ENCODE data around the gene YPEL1. TPM values are rescaled to one million over a fixed set of nuclear protein-coding genes. Genes with fewer than 3 reads are reported as not detected.

The YPEL1 gene
- total and polyA plus RNA-seq, 2 of the 13 experiments (the other 11 are each of a cell fraction or from before 2014, with no cell fraction given) = 0.33 to 2.5 TPM

DNA sequence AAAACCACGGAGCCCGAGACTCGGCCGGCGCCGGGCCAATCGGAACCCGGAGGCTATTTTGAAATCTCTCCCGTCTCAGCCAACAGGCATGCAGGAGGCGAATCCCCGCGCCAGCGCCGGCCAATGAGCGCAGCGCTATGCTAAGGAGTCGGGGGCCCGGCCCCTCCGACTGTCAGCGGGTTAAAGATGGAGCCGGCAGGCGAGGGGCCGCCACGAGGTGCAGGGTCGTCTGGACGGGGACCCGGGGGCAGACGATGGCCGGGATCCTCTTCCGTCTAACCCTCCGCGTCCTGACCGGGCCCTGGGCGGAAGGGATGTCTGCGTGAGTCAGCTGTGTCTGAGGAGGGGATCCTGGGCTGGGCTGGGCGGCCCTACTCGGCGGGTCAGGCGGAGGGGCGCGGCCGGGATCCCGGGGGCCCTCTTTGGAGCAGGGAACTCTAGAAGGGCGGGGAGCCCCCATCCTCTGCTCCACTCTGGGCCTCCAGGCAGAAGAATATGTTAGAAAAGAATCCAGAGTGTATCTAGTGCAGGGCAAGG is 83.5 kb downstream of the YPEL1 start (continued):
- TF ChIP-seq GABPB1 (CRISPR knock-in tag; IDR thresholded peaks at IDR 0.05) (peak; percentile 62; the same call in 1 of the 2 replicates), RARA (CRISPR knock-in tag; IDR thresholded peaks at IDR 0.05) (no peak), JDP2 (CRISPR knock-in tag; IDR thresholded peaks at IDR 0.05; ENCODE audit: borderline replicate concordance) (no peak), ZKSCAN1 (IDR thresholded peaks at IDR 0.05; ENCODE audit: low read length) (no peak), PTBP1 (IDR thresholded peaks at IDR 0.05; ENCODE audit: low read depth, low read length, poor library complexity, severe bottlenecking) (no peak), PHF8 (CRISPR knock-in tag; IDR thresholded peaks at IDR 0.05) (peak; percentile 74), THAP11 (CRISPR knock-in tag; IDR thresholded peaks at IDR 0.05) (0 out of 2 replicates have a peak, but pooled peaks have one; percentile 42), BHLHE40 (IDR thresholded peaks at IDR 0.05; ENCODE audit: low read length) (no peak), THYN1 (CRISPR knock-in tag; IDR thresholded peaks at IDR 0.05; ENCODE audit: borderline replicate concordance, low read depth) (no peak), YY1 (IDR thresholded peaks at IDR 0.05; ENCODE audit: insufficient read depth, insufficient replicate concordance, low read depth, low read length) (peak; percentile 87), KMT2A (CRISPR knock-in tag; IDR thresholded peaks at IDR 0.05) (peak; percentile 62; the same call in 1 of the 2 replicates), YEATS2 (CRISPR knock-in tag; IDR thresholded peaks at IDR 0.05; ENCODE audit: borderline replicate concordance) (no peak), MYNN (CRISPR knock-in tag; IDR thresholded peaks at IDR 0.05; ENCODE audit: low read depth) (no peak), KLF12 (CRISPR knock-in tag; IDR thresholded peaks at IDR 0.05; ENCODE audit: borderline replicate concordance) (no peak), KDM5A (IDR thresholded peaks at IDR 0.05; ENCODE audit: borderline replicate concordance, low read length) (peak; percentile 24; the same call in 1 of the 2 replicates), MBNL3 (CRISPR knock-in tag; conservative IDR thresholded peaks at IDR 0.05) (no peak), WIZ (CRISPR knock-in tag; IDR thresholded peaks at IDR 0.05) (no peak), DNMT3B (CRISPR knock-in tag; conservative IDR thresholded peaks at IDR 0.05) (no peak), RORA (CRISPR knock-in tag; IDR thresholded peaks at IDR 0.05) (no peak), MEIS1 (CRISPR knock-in tag; IDR thresholded peaks at IDR 0.05; ENCODE audit: borderline replicate concordance) (peak; percentile 50; the same call in 1 of the 2 replicates), CREB1 (IDR thresholded peaks at IDR 0.05) (no peak), CREB1 (CRISPR knock-in tag; IDR thresholded peaks at IDR 0.05) (no peak), ZNF329 (CRISPR knock-in tag; IDR thresholded peaks at IDR 0.05; ENCODE audit: low read depth) (0 out of 2 replicates have a peak, but pooled peaks have one; percentile 61)
- TF ChIP-seq, protein P1, sequence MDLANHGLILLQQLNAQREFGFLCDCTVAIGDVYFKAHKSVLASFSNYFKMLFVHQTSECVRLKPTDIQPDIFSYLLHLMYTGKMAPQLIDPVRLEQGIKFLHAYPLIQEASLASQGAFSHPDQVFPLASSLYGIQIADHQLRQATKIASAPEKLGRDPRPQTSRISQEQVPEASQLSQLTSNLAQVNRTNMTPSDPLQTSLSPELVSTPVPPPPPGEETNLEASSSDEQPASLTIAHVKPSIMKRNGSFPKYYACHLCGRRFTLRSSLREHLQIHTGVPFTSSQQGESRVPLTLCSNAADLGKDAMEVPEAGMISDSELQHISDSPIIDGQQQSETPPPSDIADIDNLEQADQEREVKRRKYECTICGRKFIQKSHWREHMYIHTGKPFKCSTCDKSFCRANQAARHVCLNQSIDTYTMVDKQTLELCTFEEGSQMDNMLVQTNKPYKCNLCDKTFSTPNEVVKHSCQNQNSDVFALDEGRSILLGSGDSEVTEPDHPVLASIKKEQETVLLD (CRISPR knock-in tag; IDR thresholded peaks at IDR 0.05; ENCODE audit: low read depth) = no peak
- TF ChIP-seq, protein P2, sequence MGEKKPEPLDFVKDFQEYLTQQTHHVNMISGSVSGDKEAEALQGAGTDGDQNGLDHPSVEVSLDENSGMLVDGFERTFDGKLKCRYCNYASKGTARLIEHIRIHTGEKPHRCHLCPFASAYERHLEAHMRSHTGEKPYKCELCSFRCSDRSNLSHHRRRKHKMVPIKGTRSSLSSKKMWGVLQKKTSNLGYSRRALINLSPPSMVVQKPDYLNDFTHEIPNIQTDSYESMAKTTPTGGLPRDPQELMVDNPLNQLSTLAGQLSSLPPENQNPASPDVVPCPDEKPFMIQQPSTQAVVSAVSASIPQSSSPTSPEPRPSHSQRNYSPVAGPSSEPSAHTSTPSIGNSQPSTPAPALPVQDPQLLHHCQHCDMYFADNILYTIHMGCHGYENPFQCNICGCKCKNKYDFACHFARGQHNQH (CRISPR knock-in tag; IDR thresholded peaks at IDR 0.05) = peak; percentile 47; the same call in 1 of the 2 replicates
- TF ChIP-seq, protein P3, sequence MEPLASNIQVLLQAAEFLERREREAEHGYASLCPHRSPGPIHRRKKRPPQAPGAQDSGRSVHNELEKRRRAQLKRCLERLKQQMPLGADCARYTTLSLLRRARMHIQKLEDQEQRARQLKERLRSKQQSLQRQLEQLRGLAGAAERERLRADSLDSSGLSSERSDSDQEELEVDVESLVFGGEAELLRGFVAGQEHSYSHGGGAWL (CRISPR knock-in tag; IDR thresholded peaks at IDR 0.05) = peak; percentile 63; the same call in 1 of the 2 replicates
- TF ChIP-seq, protein P4, sequence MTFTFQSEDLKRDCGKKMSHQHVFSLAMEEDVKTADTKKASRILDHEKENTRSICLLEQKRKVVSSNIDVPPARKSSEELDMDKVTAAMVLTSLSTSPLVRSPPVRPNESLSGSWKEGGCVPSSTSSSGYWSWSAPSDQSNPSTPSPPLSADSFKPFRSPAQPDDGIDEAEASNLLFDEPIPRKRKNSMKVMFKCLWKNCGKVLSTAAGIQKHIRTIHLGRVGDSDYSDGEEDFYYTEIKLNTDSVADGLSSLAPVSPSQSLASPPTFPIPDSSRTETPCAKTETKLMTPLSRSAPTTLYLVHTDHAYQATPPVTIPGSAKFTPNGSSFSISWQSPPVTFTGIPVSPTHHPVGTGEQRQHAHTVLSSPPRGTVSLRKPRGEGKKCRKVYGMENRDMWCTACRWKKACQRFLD (CRISPR knock-in tag; IDR thresholded peaks at IDR 0.05; ENCODE audit: borderline replicate concordance) = no peak

All from HepG2 (cell line).